Transverse colon (tissue), 4 donors: ENCODE results near the gene NDUFAF3.

Source experiments
- CTCF ChIP-seq, 5 experiments: fragments of 200-600 bp in 3 of 5; fragments of 450-650 bp in 2 of 5; sonication (generic) in 3 of 5; IDR thresholded peaks; 1 replicate in 2 of 5; 2 replicates in 3 of 5; pipeline ENCODE4 v1.5.1; 2016 to 2017; ENCODE audit warnings: antibody characterized with exemption in 5 of 5, inconsistent platforms in 3 of 5, mild to moderate bottlenecking in 2 of 5, moderate library complexity in 1 of 5
- POLR2AphosphoS5 ChIP-seq, 3 donors: sonication (generic); formaldehyde crosslinking; IDR thresholded peaks; one replicate each; pipeline ENCODE4 v1.6.1; 2016; ENCODE audit warnings: antibody characterized with exemption in 3 of 3

GRCh38 chr3:49034650-49035049, 12.7 kb downstream of the NDUFAF3 start:
- TF ChIP-seq CTCF (IDR thresholded peaks at IDR 0.05) = no peak
- no peak for TF ChIP-seq POLR2AphosphoS5 (IDR thresholded peaks at IDR 0.05)
